IMR-90 (cell line): ENCODE data around the gene SPINDOC. TPM values are rescaled to one million over a fixed set of nuclear protein-coding genes. Genes with fewer than 3 reads are reported as not detected.

Experiments
- ATAC-seq: fragments of 200-7000 bp; cut with Tn5 transposase; 2 replicates; pipeline ENCODE4 v1.9.1; 2020; ENCODE audit warnings: low read depth, mild to moderate bottlenecking, moderate library complexity
- BruUV-seq: library from RNA; stranded (reverse); fragments of 400-500 nt; replicated peaks from 2 replicates; lab custom pipeline; 2021; lab: Mats Ljungman, UMichigan
- CTCF ChIA-PET: fragments of 300-600 bp; formaldehyde crosslinking; extraction: SDS; loops from one replicate; lab custom pipeline; 2021; ENCODE audit warnings: antibody characterized with exemption; lab: Yijun Ruan, JAX
- POLR2A ChIA-PET: fragments of 300-600 bp; sonication (Branson Sonifier 250); formaldehyde crosslinking; loops from one replicate; lab custom pipeline; 2022; ENCODE audit warnings: antibody characterized with exemption; ENCODE audit not compliant: unreplicated experiment; lab: Charles Lee
- DNase-seq: peaks from one replicate; pipeline ENCODE4 v3.0.0; 2013
- H2AFZ ChIP-seq: replicated peaks from 2 replicates; pipeline ENCODE3; 2013; ENCODE audit warnings: low read length, mild to moderate bottlenecking; ENCODE audit not compliant: poor library complexity
- H2AK5ac ChIP-seq: 2 replicates; pipeline ENCODE4 v1.6.1; 2013; ENCODE audit warnings: low read depth, low read length, inconsistent platforms
- H2AK9ac ChIP-seq: replicated peaks from 2 replicates; pipeline ENCODE3; 2013; ENCODE audit warnings: mild to moderate bottlenecking, low read depth, low read length, moderate library complexity; ENCODE audit not compliant: poor library complexity
- H2BK120ac ChIP-seq: 2 replicates; pipeline ENCODE4 v1.6.1; 2013; ENCODE audit warnings: low read depth, low read length, inconsistent platforms
- H2BK15ac ChIP-seq: 3 replicates; pipeline ENCODE4 v1.6.1; 2013; ENCODE audit warnings: low read depth, low read length, inconsistent platforms
- H2BK20ac ChIP-seq: 2 replicates; pipeline ENCODE4 v1.6.1; 2013; ENCODE audit warnings: low read depth, mild to moderate bottlenecking, inconsistent platforms, low read length, moderate library complexity
- H2BK5ac ChIP-seq: 2 replicates; pipeline ENCODE4 v1.6.1; 2013; ENCODE audit warnings: mild to moderate bottlenecking, low read depth, low read length, inconsistent platforms; ENCODE audit not compliant: poor library complexity, severe bottlenecking
- H3K14ac ChIP-seq: replicated peaks from 2 replicates; pipeline ENCODE4 v1.6.1; 2013; ENCODE audit warnings: low read depth, low read length, inconsistent platforms
- H3K18ac ChIP-seq: 2 replicates; pipeline ENCODE4 v1.6.1; 2013; ENCODE audit warnings: low read depth, low read length, control low read depth
- H3K23ac ChIP-seq: 2 replicates; pipeline ENCODE4 v1.6.1; 2013; ENCODE audit warnings: low read depth, low read length, inconsistent platforms
- H3K27ac ChIP-seq: 2 replicates; pipeline ENCODE4 v1.5.1; 2013; ENCODE audit warnings: mild to moderate bottlenecking, control low read depth, low read length; ENCODE audit not compliant: insufficient read depth
- H3K27me3 ChIP-seq: 2 replicates; pipeline ENCODE4 v1.6.1; 2013; ENCODE audit warnings: low read length; ENCODE audit not compliant: control insufficient read depth, insufficient read depth
- H3K36me3 ChIP-seq: 2 replicates; pipeline ENCODE4 v1.6.1; 2013; ENCODE audit warnings: low read length, mixed read lengths; ENCODE audit not compliant: control insufficient read depth, insufficient read depth
- H3K4ac ChIP-seq: 2 replicates; pipeline ENCODE4 v1.6.1; 2013; ENCODE audit warnings: low read depth, low read length, inconsistent platforms
- H3K4me1 ChIP-seq: 2 replicates; pipeline ENCODE4 v1.6.1; 2013; ENCODE audit warnings: low read length, mixed read lengths; ENCODE audit not compliant: control insufficient read depth, insufficient read depth
- H3K4me2 ChIP-seq: 2 replicates; pipeline ENCODE4 v1.6.1; 2013; ENCODE audit warnings: low read depth, mild to moderate bottlenecking, control low read depth, low read length, moderate library complexity
- H3K4me3 ChIP-seq: 2 replicates; pipeline ENCODE4 v1.5.1; 2013; ENCODE audit warnings: low read depth, mild to moderate bottlenecking, control low read depth, low read length, moderate library complexity; ENCODE audit not compliant: insufficient read depth
- H3K56ac ChIP-seq: 2 replicates; pipeline ENCODE4 v1.6.1; 2013; ENCODE audit warnings: low read length, inconsistent platforms; ENCODE audit not compliant: insufficient read depth; ENCODE audit errors: extremely low read depth
- H3K79me1 ChIP-seq, 2 experiments: 2 replicates each; pipeline ENCODE4 v1.6.1; 2013; ENCODE audit warnings: low read length in 2 of 2, inconsistent platforms in 1 of 2, low read depth in 1 of 2
- H3K9ac ChIP-seq: 2 replicates; pipeline ENCODE4 v1.6.1; 2013; ENCODE audit warnings: low read depth, low read length, control low read depth
- H3K9me1 ChIP-seq: 2 replicates; pipeline ENCODE4 v1.6.1; 2013; ENCODE audit warnings: low read length, inconsistent platforms; ENCODE audit not compliant: insufficient read depth
- H3K9me3 ChIP-seq: 2 replicates; pipeline ENCODE4 v1.6.1; 2013; ENCODE audit warnings: low read length; ENCODE audit not compliant: control insufficient read depth, insufficient read depth
- H4K20me1 ChIP-seq: 2 replicates; pipeline ENCODE4 v1.6.1; 2013; ENCODE audit warnings: low read length, inconsistent platforms; ENCODE audit not compliant: insufficient read depth
- H4K5ac ChIP-seq: 2 replicates; pipeline ENCODE4 v1.6.1; 2013; ENCODE audit warnings: mild to moderate bottlenecking, low read depth, low read length, control low read depth
- H4K8ac ChIP-seq, 2 experiments: 2 replicates each; pipeline ENCODE4 v1.6.1; 2013; ENCODE audit warnings: low read depth in 2 of 2, low read length in 2 of 2, control low read depth in 1 of 2, inconsistent platforms in 1 of 2
- H4K91ac ChIP-seq: 2 replicates; pipeline ENCODE4 v1.6.1; 2013; ENCODE audit warnings: low read depth, low read length, inconsistent platforms; ENCODE audit not compliant: insufficient read depth
- BHLHE40 ChIP-seq: fragments of 150-350 bp; IDR thresholded peaks from 2 replicates; pipeline ENCODE4 v1.6.1; 2016; ENCODE audit warnings: mild to moderate bottlenecking, low read depth, low read length
- FOS ChIP-seq: fragments of 150-350 bp; IDR thresholded peaks from 2 replicates; pipeline ENCODE4 v1.6.1; 2016; ENCODE audit warnings: low read depth, low read length
- MAZ ChIP-seq: IDR thresholded peaks from 2 replicates; pipeline ENCODE4 v1.6.1; 2012; ENCODE audit warnings: low read depth, mild to moderate bottlenecking, low read length, improper control_type of control experiment, moderate library complexity, borderline replicate concordance
- RCOR1 ChIP-seq: IDR thresholded peaks from 2 replicates; pipeline ENCODE4 v1.6.1; 2012; ENCODE audit warnings: mild to moderate bottlenecking, low read length, improper control_type of control experiment; ENCODE audit not compliant: insufficient replicate concordance
- RFX5 ChIP-seq: IDR thresholded peaks from 2 replicates; pipeline ENCODE4 v1.8.0; 2012; ENCODE audit warnings: low read depth, mild to moderate bottlenecking, low read length, moderate library complexity
- SMC3 ChIP-seq: fragments of 150-350 bp; IDR thresholded peaks from 2 replicates; pipeline ENCODE4 v1.6.1; 2016; ENCODE audit warnings: low read depth, mild to moderate bottlenecking, antibody characterized with exemption, low read length, moderate library complexity
- WGBS, 2 experiments: methylation state at CpG; one replicate each; pipeline versions ENCODE4 v1.1.5 to v1.1.7; 2013; ENCODE audit warnings: missing lambda C conversion rate in 2 of 2; ENCODE audit not compliant: insufficient read length in 1 of 2; ENCODE audit errors: extremely low coverage in 2 of 2; 5-methylcytosine and 5-hydroxymethylcytosine counted together
- dilution Hi-C: fragments of 300-500 bp; cut with HindIII; formaldehyde crosslinking; loops from one replicate; pipeline ENCODE4 v1.14.3; 2018; ENCODE audit warnings: low sequenced_read_pairs; ENCODE audit not compliant: unreplicated experiment
- in situ Hi-C: fragments of 300-500 bp; cut with MboI; formaldehyde crosslinking; loops from 3 replicates; pipeline ENCODE4 v1.14.3; 2019; ENCODE audit warnings: low sequenced_read_pairs, inconsistent platforms, mixed read lengths
- intact Hi-C: fragments of 100-400 bp; cut with micrococcal nuclease; formaldehyde crosslinking; loops from 2 replicates; pipeline ENCODE4 v1.10.0; 2022
- polyA plus RNA-seq, 3 experiments: library from polyadenylated mRNA; depleted of rRNA; stranded (reverse); fragments of >200 nt; gene quantifications; 2 replicates each; pipeline ENCODE4 v1.2.3, GENCODE V29; 2012; ENCODE audit warnings: low replicate concordance in 1 of 3
- total RNA-seq: library from RNA; depleted of rRNA; stranded (reverse); fragments of >200 nt; gene quantifications from 2 replicates; pipeline ENCODE4 v1.2.3, GENCODE V29; 2012
- TF ChIP-seq, protein P1 (sequence below): conservative IDR thresholded peaks from 2 replicates; pipeline ENCODE4 v1.5.1; 2012; ENCODE audit warnings: mild to moderate bottlenecking, low read depth, low read length, improper control_type of control experiment
- TF ChIP-seq, protein P2 (sequence below): fragments of 150-350 bp; IDR thresholded peaks from 2 replicates; pipeline ENCODE4 v1.6.1; 2016; ENCODE audit warnings: low read depth, mild to moderate bottlenecking, low read length, moderate library complexity, borderline replicate concordance
- TF ChIP-seq, protein P3 (sequence below): fragments of 150-350 bp; IDR thresholded peaks from 2 replicates; pipeline ENCODE4 v1.6.1; 2017; ENCODE audit warnings: mild to moderate bottlenecking, antibody characterized with exemption, low read length, low read depth

SPINDOC gene
- total and polyA plus RNA-seq, 2 of the 4 experiments (the other 2 are of a cell fraction): 10.0 to 29.9 TPM

DNA sequence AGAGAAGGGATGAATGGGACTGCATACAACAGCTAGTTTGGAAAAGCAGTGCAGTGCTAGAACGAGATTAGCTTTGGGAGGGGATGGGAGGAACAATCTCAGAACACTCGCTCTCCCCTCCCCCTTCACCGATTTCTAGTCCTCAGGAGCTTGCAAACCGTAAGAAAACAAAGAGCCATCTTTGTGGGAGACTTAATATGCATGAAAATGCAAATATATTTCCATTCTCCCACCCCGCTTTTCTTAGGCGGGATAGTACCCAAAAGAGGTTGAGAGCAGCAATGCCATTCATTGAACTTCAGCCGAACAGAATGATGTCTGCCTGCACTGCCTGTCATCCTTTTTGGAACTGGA is 1.1 kb downstream of the SPINDOC start (continued):
- TF ChIP-seq, protein P1, sequence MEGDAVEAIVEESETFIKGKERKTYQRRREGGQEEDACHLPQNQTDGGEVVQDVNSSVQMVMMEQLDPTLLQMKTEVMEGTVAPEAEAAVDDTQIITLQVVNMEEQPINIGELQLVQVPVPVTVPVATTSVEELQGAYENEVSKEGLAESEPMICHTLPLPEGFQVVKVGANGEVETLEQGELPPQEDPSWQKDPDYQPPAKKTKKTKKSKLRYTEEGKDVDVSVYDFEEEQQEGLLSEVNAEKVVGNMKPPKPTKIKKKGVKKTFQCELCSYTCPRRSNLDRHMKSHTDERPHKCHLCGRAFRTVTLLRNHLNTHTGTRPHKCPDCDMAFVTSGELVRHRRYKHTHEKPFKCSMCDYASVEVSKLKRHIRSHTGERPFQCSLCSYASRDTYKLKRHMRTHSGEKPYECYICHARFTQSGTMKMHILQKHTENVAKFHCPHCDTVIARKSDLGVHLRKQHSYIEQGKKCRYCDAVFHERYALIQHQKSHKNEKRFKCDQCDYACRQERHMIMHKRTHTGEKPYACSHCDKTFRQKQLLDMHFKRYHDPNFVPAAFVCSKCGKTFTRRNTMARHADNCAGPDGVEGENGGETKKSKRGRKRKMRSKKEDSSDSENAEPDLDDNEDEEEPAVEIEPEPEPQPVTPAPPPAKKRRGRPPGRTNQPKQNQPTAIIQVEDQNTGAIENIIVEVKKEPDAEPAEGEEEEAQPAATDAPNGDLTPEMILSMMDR: no peak
- TF ChIP-seq SMC3: no peak
- no peak for TF ChIP-seq RCOR1
- TF ChIP-seq FOS: no peak
- no peak for TF ChIP-seq BHLHE40

DNA sequence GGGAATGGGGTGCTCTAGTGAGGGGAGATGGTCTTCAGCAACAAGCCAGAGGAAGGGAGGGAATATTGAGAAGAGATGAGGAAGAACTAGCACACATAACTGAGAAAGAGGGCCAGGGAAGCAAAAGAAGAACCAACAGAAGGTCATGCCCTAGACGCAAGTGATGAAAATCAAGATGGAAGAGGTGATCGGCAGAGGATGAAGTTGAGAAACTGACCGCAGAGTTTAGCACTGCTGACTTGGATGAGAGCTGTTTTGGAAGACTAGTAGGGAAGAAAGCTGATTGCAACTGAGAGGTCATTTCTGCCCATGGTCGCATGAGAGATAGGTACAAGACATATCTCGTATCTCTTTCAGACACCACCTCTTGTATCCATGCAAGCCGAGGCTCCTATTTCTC is 2.9 kb downstream of the SPINDOC start:
- peaks cover 42% of the 10 kb centered on the region for H3K36me3 ChIP-seq
- peaks cover 4% of the 10 kb centered on the region for H3K4me1 ChIP-seq
- BruUV-seq: no TSS peak
- H2BK15ac ChIP-seq: no peak overlapping the region
- H2AK9ac ChIP-seq: no peak overlapping the region
- no peak overlapping the region for H3K56ac ChIP-seq
- peak overlapping the region; percentile 2; the same call in 1 of the 2 replicates for H3K23ac ChIP-seq
- H3K27ac ChIP-seq: no peak overlapping the region
- no peak overlapping the region for H3K4ac ChIP-seq
- 95% methylated on average over 3 of the region's 6 CpGs; no CpG with 5 or more reads in 1 of the 2 experiments for WGBS, 2 experiments
- no peak overlapping the region for H2AK5ac ChIP-seq
- no peak overlapping the region for H3K9ac ChIP-seq
- POLR2A ChIA-PET: no interaction called here
- H2BK20ac ChIP-seq: no peak overlapping the region
- H4K5ac ChIP-seq: no peak overlapping the region
- peaks cover 9% of the 10 kb centered on the region for H3K9me1 ChIP-seq
- H3K18ac ChIP-seq: no peak overlapping the region
- CTCF ChIA-PET: no interaction called here
- H2BK120ac ChIP-seq: no peak overlapping the region
- H4K8ac ChIP-seq: no peak overlapping the region
- TF ChIP-seq, protein P1: no peak
- TF ChIP-seq, protein P2, sequence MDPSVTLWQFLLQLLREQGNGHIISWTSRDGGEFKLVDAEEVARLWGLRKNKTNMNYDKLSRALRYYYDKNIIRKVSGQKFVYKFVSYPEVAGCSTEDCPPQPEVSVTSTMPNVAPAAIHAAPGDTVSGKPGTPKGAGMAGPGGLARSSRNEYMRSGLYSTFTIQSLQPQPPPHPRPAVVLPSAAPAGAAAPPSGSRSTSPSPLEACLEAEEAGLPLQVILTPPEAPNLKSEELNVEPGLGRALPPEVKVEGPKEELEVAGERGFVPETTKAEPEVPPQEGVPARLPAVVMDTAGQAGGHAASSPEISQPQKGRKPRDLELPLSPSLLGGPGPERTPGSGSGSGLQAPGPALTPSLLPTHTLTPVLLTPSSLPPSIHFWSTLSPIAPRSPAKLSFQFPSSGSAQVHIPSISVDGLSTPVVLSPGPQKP: no peak
- TF ChIP-seq SMC3: no peak
- TF ChIP-seq MAZ: no peak
- no peak for TF ChIP-seq RFX5
- TF ChIP-seq, protein P3, sequence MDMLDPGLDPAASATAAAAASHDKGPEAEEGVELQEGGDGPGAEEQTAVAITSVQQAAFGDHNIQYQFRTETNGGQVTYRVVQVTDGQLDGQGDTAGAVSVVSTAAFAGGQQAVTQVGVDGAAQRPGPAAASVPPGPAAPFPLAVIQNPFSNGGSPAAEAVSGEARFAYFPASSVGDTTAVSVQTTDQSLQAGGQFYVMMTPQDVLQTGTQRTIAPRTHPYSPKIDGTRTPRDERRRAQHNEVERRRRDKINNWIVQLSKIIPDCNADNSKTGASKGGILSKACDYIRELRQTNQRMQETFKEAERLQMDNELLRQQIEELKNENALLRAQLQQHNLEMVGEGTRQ: no peak
- dilution Hi-C loops (no loop called here), in situ Hi-C loops (no loop called here), intact Hi-C loops (no loop called here)
- H4K91ac ChIP-seq: no peak overlapping the region
- H3K9me3 ChIP-seq: no peaks in the 10 kb centered on the region
- DNase-seq (no peak), ATAC-seq (no peak)
- no peak overlapping the region for H3K4me2 ChIP-seq
- no peak overlapping the region for H2AFZ ChIP-seq
- H2BK5ac ChIP-seq: no peak overlapping the region
- peaks cover 22 to 75% of the 10 kb centered on the region in 2 experiments for H3K79me1 ChIP-seq
- peaks cover 42% of the 10 kb centered on the region for H4K20me1 ChIP-seq
- H3K14ac ChIP-seq: no peak overlapping the region
- no peak overlapping the region for H3K4me3 ChIP-seq
- H3K27me3 ChIP-seq: no peaks in the 10 kb centered on the region
